HepG2 (cell line): Measurements from ENCODE around the gene SPATS2. TPM values are rescaled to one million over a fixed set of nuclear protein-coding genes. Genes with fewer than 3 reads are reported as not detected.

Experiments
- ATAC-seq: fragments of 200-7000 bp; cut with Tn5 transposase; 3 replicates; pipeline ENCODE4 v1.9.1; 2020; ENCODE audit warnings: mild to moderate bottlenecking, moderate library complexity
- BruUV-seq: library from RNA; stranded (reverse); fragments of 400-500 nt; replicated peaks from 2 replicates; lab custom pipeline; 2021; lab: Mats Ljungman, UMichigan
- CTCF ChIA-PET: fragments of 300-600 bp; formaldehyde crosslinking; extraction: SDS; loops from one replicate; lab custom pipeline; 2021; ENCODE audit warnings: low total read pairs, inconsistent platforms, low intra/inter-chr PET ratio; lab: Yijun Ruan, JAX
- POLR2A ChIA-PET: fragments of 350-600 bp; sonication (Branson Sonifier 250); formaldehyde crosslinking; loops from one replicate; lab custom pipeline; 2020; ENCODE audit warnings: antibody characterized with exemption, inconsistent platforms; lab: Yijun Ruan, JAX
- DNase-seq: peaks from one replicate; pipeline ENCODE4 v3.0.0-alpha.2; 2015; ENCODE audit warnings: low spot score
- FAIRE-seq: peaks from 3 replicates; lab custom pipeline; 2011; peaks lifted over from hg19 to GRCh38; lab: Jason Lieb, UNC
- H2AFZ ChIP-seq: one replicate; pipeline ENCODE4 v1.6.1; 2011; ENCODE audit warnings: low read length, inconsistent platforms
- H3K27ac ChIP-seq: fragments of 300-600 bp; 3 replicates; pipeline ENCODE4 v1.8.0; 2011; ENCODE audit warnings: mixed run types, mild to moderate bottlenecking, mixed read lengths, low read length, inconsistent platforms; ENCODE audit not compliant: insufficient read depth; ENCODE audit errors: extremely low read length
- H3K27me3 ChIP-seq, 2 experiments: fragments of 200-600 bp in 1 of 2; 2 replicates in 1 of 2; 3 replicates in 1 of 2; pipeline versions ENCODE4 v1.6.0 to v1.8.0; 2011; ENCODE audit warnings: low read length in 2 of 2, mild to moderate bottlenecking in 2 of 2, moderate library complexity in 2 of 2, inconsistent platforms in 1 of 2; ENCODE audit not compliant: insufficient read depth in 2 of 2, control insufficient read depth in 1 of 2
- H3K36me3 ChIP-seq, 2 experiments: fragments of 200-600 bp in 1 of 2; replicated peaks in 1 of 2; 2 replicates in 1 of 2; 3 replicates in 1 of 2; pipeline versions ENCODE4 v1.5.1 to v1.8.0; 2011; ENCODE audit warnings: low read length in 2 of 2, inconsistent platforms in 1 of 2; ENCODE audit not compliant: insufficient read depth in 2 of 2, control insufficient read depth in 1 of 2
- H3K4me1 ChIP-seq: 2 replicates; pipeline ENCODE4 v1.5.1; 2012; ENCODE audit warnings: low read length, inconsistent platforms; ENCODE audit not compliant: insufficient read depth
- H3K4me2 ChIP-seq: 2 replicates; pipeline ENCODE4 v1.6.0; 2011; ENCODE audit warnings: low read depth, low read length, inconsistent platforms
- H3K4me3 ChIP-seq, 3 experiments: fragments of 200-600 bp in 1 of 3; sonication (generic), shearing (Covaris generic) in 1 of 3; replicated peaks in 1 of 3; 2 replicates each; pipeline ENCODE4 v1.5.1; 2011 to 2016; ENCODE audit warnings: low read length in 3 of 3, inconsistent platforms in 2 of 3, low read depth in 2 of 3, mild to moderate bottlenecking in 2 of 3, control low read depth in 1 of 3, mixed read lengths in 1 of 3; ENCODE audit not compliant: insufficient read depth in 1 of 3
- H3K79me2 ChIP-seq: one replicate; pipeline ENCODE4 v1.6.1; 2011; ENCODE audit warnings: low read length, inconsistent platforms; ENCODE audit not compliant: insufficient read depth
- H3K9ac ChIP-seq: 2 replicates; pipeline ENCODE4 v1.6.0; 2011; ENCODE audit warnings: mild to moderate bottlenecking, low read depth, low read length, inconsistent platforms; ENCODE audit not compliant: insufficient read depth
- H3K9me3 ChIP-seq: 2 replicates; pipeline ENCODE4 v1.5.1; 2012; ENCODE audit warnings: mild to moderate bottlenecking, low read length
- H4K20me1 ChIP-seq: 2 replicates; pipeline ENCODE4 v1.6.0; 2011; ENCODE audit warnings: inconsistent platforms, mild to moderate bottlenecking, low read length, moderate library complexity; ENCODE audit not compliant: insufficient read depth
- DMTF1 ChIP-seq: sonication (generic); formaldehyde crosslinking; IDR thresholded peaks from 2 replicates; pipeline ENCODE4 v1.4.0; 2020; ENCODE audit warnings: mild to moderate bottlenecking, missing genetic modification reagents
- ERF ChIP-seq: IDR thresholded peaks from 2 replicates; pipeline ENCODE4 v1.6.1; 2018; ENCODE audit warnings: missing biosample characterization, missing genetic modification reagents
- HMG20A ChIP-seq: IDR thresholded peaks from 2 replicates; pipeline ENCODE4 v1.6.1; 2016; ENCODE audit warnings: borderline replicate concordance
- HMGA1 ChIP-seq: sonication (generic); formaldehyde crosslinking; conservative IDR thresholded peaks from 2 replicates; pipeline ENCODE4 v1.4.0; 2020; ENCODE audit warnings: missing genetic modification reagents
- HOXA3 ChIP-seq: sonication (generic); formaldehyde crosslinking; IDR thresholded peaks from 2 replicates; pipeline ENCODE4 v1.5.0; 2020; ENCODE audit warnings: missing genetic modification reagents
- IKZF5 ChIP-seq: IDR thresholded peaks from 2 replicates; pipeline ENCODE4 v1.6.1; 2018; ENCODE audit warnings: missing genetic modification reagents, mild to moderate bottlenecking, missing compliant biosample characterization
- IRF2 ChIP-seq: IDR thresholded peaks from 2 replicates; pipeline ENCODE4 v1.6.1; 2018; ENCODE audit warnings: missing genetic modification reagents, missing compliant biosample characterization
- JUND ChIP-seq: sonication (generic); formaldehyde crosslinking; IDR thresholded peaks from 2 replicates; pipeline ENCODE4 v1.8.0; 2022; ENCODE audit warnings: mild to moderate bottlenecking, missing genetic modification reagents
- KLF6 ChIP-seq: IDR thresholded peaks from 2 replicates; pipeline ENCODE4 v1.8.0; 2016; ENCODE audit warnings: missing biosample characterization, missing genetic modification reagents
- PRMT3 ChIP-seq: sonication (generic); formaldehyde crosslinking; IDR thresholded peaks from 2 replicates; pipeline ENCODE4 v1.8.1; 2022; ENCODE audit warnings: low read depth, mild to moderate bottlenecking, moderate library complexity, missing genetic modification reagents, borderline replicate concordance
- RAD51 ChIP-seq: fragments of 450-650 bp; IDR thresholded peaks from 2 replicates; pipeline ENCODE4 v1.6.1; 2016; ENCODE audit warnings: borderline replicate concordance
- RBFOX2 ChIP-seq: fragments of 200-400 bp; formaldehyde crosslinking; IDR thresholded peaks from 2 replicates; pipeline ENCODE4 v1.6.1; 2017; ENCODE audit warnings: low read depth, mild to moderate bottlenecking, low read length
- RXRA ChIP-seq: sonication (generic); formaldehyde crosslinking; IDR thresholded peaks from 2 replicates; pipeline ENCODE4 v1.5.1; 2020; ENCODE audit warnings: missing genetic modification reagents
- XRCC5 ChIP-seq: fragments of 200-400 bp; formaldehyde crosslinking; optimal IDR thresholded peaks from 2 replicates; pipeline ENCODE3; 2017; ENCODE audit warnings: mild to moderate bottlenecking, low read length
- ZC3H4 ChIP-seq: sonication (generic); formaldehyde crosslinking; IDR thresholded peaks from 2 replicates; pipeline ENCODE4 v1.4.0; 2020; ENCODE audit warnings: missing genetic modification reagents, borderline replicate concordance
- ZNF687 ChIP-seq: sonication (generic); formaldehyde crosslinking; IDR thresholded peaks from 2 replicates; pipeline ENCODE4 v1.5.1; 2020; ENCODE audit warnings: mild to moderate bottlenecking, missing genetic modification reagents, moderate library complexity
- WGBS: methylation state at CpG from one replicate; pipeline ENCODE4 v1.1.6; 2017; ENCODE audit warnings: low lambda C conversion rate; 5-methylcytosine and 5-hydroxymethylcytosine counted together
- in situ Hi-C: cut with HindIII; loops from 2 replicates; pipeline ENCODE4 v1.10.0; 2017; ENCODE audit warnings: low pct_unique_long_range_greater_than_20kb; ENCODE audit not compliant: extremely low pct_ligation_motif_present
- intact Hi-C: fragments of 100-400 bp; cut with micrococcal nuclease; formaldehyde crosslinking; loops from one replicate; pipeline ENCODE4 v1.10.0; 2022; ENCODE audit not compliant: unreplicated experiment
- polyA plus RNA-seq, 8 experiments: library from polyadenylated mRNA; depleted of rRNA in 3 of 8; stranded (reverse) in 7 of 8; unstranded in 1 of 8; fragments of >200 nt; fragmentation: Illumina TruSeq in 4 of 8; extraction: Trizol in 4 of 8; gene quantifications; 2 replicates each; pipeline versions ENCODE4 v1.2.1 to v1.2.3, GENCODE V29; 2011 to 2016; ENCODE audit warnings: low read depth in 4 of 8, missing spikeins in 1 of 8, mixed read lengths in 1 of 8; ENCODE audit not compliant: insufficient read depth in 1 of 8
- total RNA-seq, 5 experiments: library from RNA; depleted of rRNA; stranded (reverse); fragments of >200 nt; fragmentation: Illumina TruSeq; extraction: Trizol; gene quantifications; 2 replicates each; pipeline ENCODE4 v1.2.3, GENCODE V29; 2016; ENCODE audit warnings: low read depth in 1 of 5

Gene SPATS2
- total and polyA plus RNA-seq, 2 of the 13 experiments (the other 11 are each of a cell fraction or from before 2014, with no cell fraction given): 19.3 to 28.1 TPM

GRCh38 chr12:49541140-49541861, 174.0 kb downstream of the SPATS2 start (continued):
- no peak for TF ChIP-seq ERF
- TF ChIP-seq RXRA (CRISPR knock-in tag): no peak
- TF ChIP-seq HOXA3 (CRISPR knock-in tag): 0 out of 2 replicates have a peak, but pooled peaks have one; percentile 31
- no peak for TF ChIP-seq ZC3H4 (CRISPR knock-in tag)
- peak; percentile 8; the same call in 1 of the 2 replicates for TF ChIP-seq ZNF687 (CRISPR knock-in tag)
- TF ChIP-seq, all 625 proteins: peak for 3

- POLR2A ChIA-PET: no interaction called here
- intact Hi-C loops: no loop called here
- WGBS: 46% methylated on average over 5 of the region's 7 CpGs
- Histone ChIP-seq H3K4me3 (no peak overlapping the region), H3K9ac (no peak overlapping the region), H3K27ac (no peak overlapping the region), H3K9me3 (no peaks in the 10 kb centered on the region), H3K79me2 (no peaks in the 10 kb centered on the region), H3K4me1 (peaks cover 89% of the 10 kb centered on the region), H2AFZ (no peak overlapping the region), H3K36me3 (no peaks in the 10 kb centered on the region), H3K4me2 (0 out of 2 replicates have a peak overlapping the region, but pooled peaks have one; percentile 27), H4K20me1 (no peaks in the 10 kb centered on the region), H3K27me3 (peaks cover 11 to 41% of the 10 kb centered on the region in 2 experiments)
- BruUV-seq: no TSS peak
- ATAC-seq (no peak), FAIRE-seq (no peak), DNase-seq (no peak)
- in situ Hi-C loops: no loop called here
- CTCF ChIA-PET: no interaction called here
- TF ChIP-seq HMG20A (CRISPR knock-in tag): no peak
- TF ChIP-seq JUND (CRISPR knock-in tag): no peak
- TF ChIP-seq XRCC5: no peak
- no peak for TF ChIP-seq PRMT3 (CRISPR knock-in tag)
- TF ChIP-seq IKZF5 (CRISPR knock-in tag): no peak
- TF ChIP-seq DMTF1 (CRISPR knock-in tag): no peak
- TF ChIP-seq RBFOX2: no peak
- no peak for TF ChIP-seq KLF6 (CRISPR knock-in tag)
- TF ChIP-seq IRF2 (CRISPR knock-in tag): no peak
- no peak for TF ChIP-seq RAD51
- TF ChIP-seq HMGA1 (CRISPR knock-in tag): no peak
These were observed 174.7 kb downstream of the SPATS2 start for GRCh38 chr12:49541911-49542505.
